ENCODE data around the gene ZNF619. TPM values are rescaled to one million over a fixed set of nuclear protein-coding genes. Genes with fewer than 3 reads are reported as not detected.

ZNF619 gene
- total and polyA plus RNA-seq, 2 of the 13 experiments (the other 11 are each of a cell fraction or from before 2014, with no cell fraction given) = 0.83 to 5.2 TPM

DNA sequence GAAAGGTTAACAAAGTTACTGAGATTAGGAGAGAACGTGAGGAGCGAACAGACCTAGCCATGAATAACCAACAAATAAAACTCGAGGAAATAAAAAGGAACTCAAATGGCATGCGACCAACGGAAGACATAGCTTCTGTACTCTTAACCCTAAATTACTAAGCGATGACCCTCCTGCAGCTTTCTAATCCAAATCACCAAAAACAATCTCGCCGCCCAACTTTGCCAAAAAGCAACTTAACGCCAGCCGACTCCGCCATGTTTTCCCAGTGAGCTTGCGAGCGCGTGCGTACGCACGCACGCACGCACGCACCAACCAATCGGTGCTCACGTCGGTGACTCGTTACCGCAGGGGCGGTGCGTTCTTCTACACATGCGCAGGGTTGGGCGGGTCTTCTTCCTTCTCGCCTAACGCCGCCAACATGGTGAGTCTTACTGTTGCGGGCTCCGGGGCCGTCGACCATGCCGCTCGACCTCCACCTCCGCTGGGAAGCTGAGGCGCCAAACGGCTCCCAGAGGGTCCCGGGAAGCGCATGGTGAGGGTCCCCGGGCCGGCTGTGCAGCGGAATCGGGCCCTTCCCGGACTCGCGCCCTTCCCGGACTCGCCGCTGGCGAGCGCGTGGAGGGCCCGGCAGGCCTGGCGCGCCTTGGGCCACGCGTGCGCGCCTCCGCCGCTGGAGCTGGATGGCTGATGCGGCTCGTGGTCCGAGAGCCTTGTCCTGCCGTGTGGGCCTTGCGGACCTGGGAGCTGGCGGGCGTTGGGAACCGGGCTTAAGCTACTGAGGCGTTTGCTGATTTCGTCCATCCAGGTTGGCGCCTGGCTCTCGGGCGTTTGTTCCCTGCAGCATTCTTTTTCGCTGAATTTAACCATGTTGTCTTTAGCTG is 19.7 kb upstream of the ZNF619 start, which contains the start of gene RPL14 (continued):
- TF ChIP-seq HNRNPLL (IDR thresholded peaks at IDR 0.05; ENCODE audit: low read depth, low read length, poor library complexity, severe bottlenecking) (peak; percentile 88), TBL1XR1 (IDR thresholded peaks at IDR 0.05; ENCODE audit: borderline replicate concordance, low read length, partially characterized antibody) (peak; percentile 15), XBP1 (CRISPR knock-in tag; IDR thresholded peaks at IDR 0.05) (no peak), ZNF878 (CRISPR knock-in tag; IDR thresholded peaks at IDR 0.05) (no peak), BRD4 (CRISPR knock-in tag; IDR thresholded peaks at IDR 0.05) (peak; percentile 77), SMC3 (IDR thresholded peaks at IDR 0.05; ENCODE audit: low read length) (no peak), ZNF354B (CRISPR knock-in tag; IDR thresholded peaks at IDR 0.05) (no peak), HOXA3 (CRISPR knock-in tag; IDR thresholded peaks at IDR 0.05) (peak; percentile 85), NONO (IDR thresholded peaks at IDR 0.05) (no peak), NONO (CRISPR knock-in tag; conservative IDR thresholded peaks at IDR 0.05) (peak; percentile 87), MED13 (CRISPR knock-in tag; IDR thresholded peaks at IDR 0.05) (peak; percentile 59; the same call in 1 of the 2 replicates), ZNF563 (CRISPR knock-in tag; IDR thresholded peaks at IDR 0.05) (peak; percentile 93), MZF1 (CRISPR knock-in tag; IDR thresholded peaks at IDR 0.05; ENCODE audit: borderline replicate concordance) (0 out of 2 replicates have a peak, but pooled peaks have one; percentile 59), ZNF761 (CRISPR knock-in tag; conservative IDR thresholded peaks at IDR 0.05) (0 out of 2 replicates have a peak, but pooled peaks have one; percentile 61), EED (CRISPR knock-in tag; IDR thresholded peaks at IDR 0.05) (no peak), ZNF264 (CRISPR knock-in tag; IDR thresholded peaks at IDR 0.05) (no peak), TGIF2 (CRISPR knock-in tag; IDR thresholded peaks at IDR 0.05) (peak; percentile 71; the same call in 1 of the 2 replicates), XRCC5 (optimal IDR thresholded peaks at IDR 0.05; ENCODE audit: low read length) (no peak), ZFP82 (CRISPR knock-in tag; IDR thresholded peaks at IDR 0.05; ENCODE audit: borderline replicate concordance) (no peak), ZNF225 (CRISPR knock-in tag; IDR thresholded peaks at IDR 0.05) (0 out of 2 replicates have a peak, but pooled peaks have one; percentile 53), KLF12 (CRISPR knock-in tag; IDR thresholded peaks at IDR 0.05; ENCODE audit: borderline replicate concordance) (0 out of 2 replicates have a peak, but pooled peaks have one; percentile 45), U2AF1 (optimal IDR thresholded peaks at IDR 0.05; ENCODE audit: low read depth, low read length) (no peak), NFKB2 (CRISPR knock-in tag; IDR thresholded peaks at IDR 0.05; ENCODE audit: borderline replicate concordance) (peak; percentile 80; the same call in 1 of the 2 replicates), JDP2 (CRISPR knock-in tag; IDR thresholded peaks at IDR 0.05; ENCODE audit: borderline replicate concordance) (no peak)
- TF ChIP-seq, protein P1, sequence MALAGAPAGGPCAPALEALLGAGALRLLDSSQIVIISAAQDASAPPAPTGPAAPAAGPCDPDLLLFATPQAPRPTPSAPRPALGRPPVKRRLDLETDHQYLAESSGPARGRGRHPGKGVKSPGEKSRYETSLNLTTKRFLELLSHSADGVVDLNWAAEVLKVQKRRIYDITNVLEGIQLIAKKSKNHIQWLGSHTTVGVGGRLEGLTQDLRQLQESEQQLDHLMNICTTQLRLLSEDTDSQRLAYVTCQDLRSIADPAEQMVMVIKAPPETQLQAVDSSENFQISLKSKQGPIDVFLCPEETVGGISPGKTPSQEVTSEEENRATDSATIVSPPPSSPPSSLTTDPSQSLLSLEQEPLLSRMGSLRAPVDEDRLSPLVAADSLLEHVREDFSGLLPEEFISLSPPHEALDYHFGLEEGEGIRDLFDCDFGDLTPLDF (CRISPR knock-in tag; IDR thresholded peaks at IDR 0.05) = no peak
- TF ChIP-seq, protein P2, sequence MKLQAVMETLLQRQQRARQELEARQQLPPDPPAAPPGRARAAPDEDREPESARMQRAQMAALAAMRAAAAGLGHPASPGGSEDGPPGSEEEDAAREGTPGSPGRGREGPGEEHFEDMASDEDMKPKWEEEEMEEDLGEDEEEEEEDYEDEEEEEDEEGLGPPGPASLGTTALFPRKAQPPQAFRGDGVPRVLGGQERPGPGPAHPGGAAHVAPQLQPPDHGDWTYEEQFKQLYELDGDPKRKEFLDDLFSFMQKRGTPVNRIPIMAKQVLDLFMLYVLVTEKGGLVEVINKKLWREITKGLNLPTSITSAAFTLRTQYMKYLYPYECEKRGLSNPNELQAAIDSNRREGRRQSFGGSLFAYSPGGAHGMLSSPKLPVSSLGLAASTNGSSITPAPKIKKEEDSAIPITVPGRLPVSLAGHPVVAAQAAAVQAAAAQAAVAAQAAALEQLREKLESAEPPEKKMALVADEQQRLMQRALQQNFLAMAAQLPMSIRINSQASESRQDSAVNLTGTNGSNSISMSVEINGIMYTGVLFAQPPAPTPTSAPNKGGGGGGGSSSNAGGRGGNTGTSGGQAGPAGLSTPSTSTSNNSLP (IDR thresholded peaks at IDR 0.05; ENCODE audit: low read depth, low read length) = no peak
- TF ChIP-seq, protein P3, sequence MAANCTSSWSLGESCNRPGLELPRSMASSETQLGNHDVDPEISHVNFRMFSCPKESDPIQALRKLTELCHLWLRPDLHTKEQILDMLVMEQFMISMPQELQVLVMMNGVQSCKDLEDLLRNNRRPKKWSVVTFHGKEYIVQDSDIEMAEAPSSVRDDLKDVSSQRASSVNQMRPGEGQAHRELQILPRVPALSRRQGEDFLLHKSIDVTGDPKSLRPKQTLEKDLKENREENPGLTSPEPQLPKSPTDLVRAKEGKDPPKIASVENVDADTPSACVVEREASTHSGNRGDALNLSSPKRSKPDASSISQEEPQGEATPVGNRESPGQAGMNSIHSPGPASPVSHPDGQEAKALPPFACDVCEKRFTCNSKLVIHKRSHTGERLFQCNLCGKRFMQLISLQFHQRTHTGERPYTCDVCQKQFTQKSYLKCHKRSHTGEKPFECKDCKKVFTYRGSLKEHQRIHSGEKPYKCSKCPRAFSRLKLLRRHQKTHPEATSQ (CRISPR knock-in tag; IDR thresholded peaks at IDR 0.05; ENCODE audit: borderline replicate concordance) = no peak; the same call in 1 of the 2 replicates

Data from HepG2 (cell line).